IMR-90 (cell line): ENCODE measurements around the gene F3. TPM values are rescaled to one million over a fixed set of nuclear protein-coding genes. Genes with fewer than 3 reads are reported as not detected.
"Not testable (repeated sequence)": the region's sequence is repeated elsewhere in the genome, so short reads cannot be mapped to it uniquely, and the experiment has no call there.

Experiments
- ATAC-seq: fragments of 200-7000 bp; cut with Tn5 transposase; 2 replicates; pipeline ENCODE4 v1.9.1; 2020; ENCODE audit warnings: low read depth, mild to moderate bottlenecking, moderate library complexity
- BruUV-seq: library from RNA; stranded (reverse); fragments of 400-500 nt; replicated peaks from 2 replicates; lab custom pipeline; 2021; lab: Mats Ljungman, UMichigan
- CTCF ChIA-PET: fragments of 300-600 bp; formaldehyde crosslinking; extraction: SDS; loops from one replicate; lab custom pipeline; 2021; ENCODE audit warnings: antibody characterized with exemption; lab: Yijun Ruan, JAX
- POLR2A ChIA-PET: fragments of 300-600 bp; sonication (Branson Sonifier 250); formaldehyde crosslinking; loops from one replicate; lab custom pipeline; 2022; ENCODE audit warnings: antibody characterized with exemption; ENCODE audit not compliant: unreplicated experiment; lab: Charles Lee
- DNase-seq: peaks from one replicate; pipeline ENCODE4 v3.0.0; 2013
- H2AFZ ChIP-seq: replicated peaks from 2 replicates; pipeline ENCODE3; 2013; ENCODE audit warnings: low read length, mild to moderate bottlenecking; ENCODE audit not compliant: poor library complexity
- H2AK5ac ChIP-seq: 2 replicates; pipeline ENCODE4 v1.6.1; 2013; ENCODE audit warnings: low read depth, low read length, inconsistent platforms
- H2AK9ac ChIP-seq: replicated peaks from 2 replicates; pipeline ENCODE3; 2013; ENCODE audit warnings: mild to moderate bottlenecking, low read depth, low read length, moderate library complexity; ENCODE audit not compliant: poor library complexity
- H2BK120ac ChIP-seq: 2 replicates; pipeline ENCODE4 v1.6.1; 2013; ENCODE audit warnings: low read depth, low read length, inconsistent platforms
- H2BK15ac ChIP-seq: 3 replicates; pipeline ENCODE4 v1.6.1; 2013; ENCODE audit warnings: low read depth, low read length, inconsistent platforms
- H2BK20ac ChIP-seq: 2 replicates; pipeline ENCODE4 v1.6.1; 2013; ENCODE audit warnings: low read depth, mild to moderate bottlenecking, inconsistent platforms, low read length, moderate library complexity
- H2BK5ac ChIP-seq: 2 replicates; pipeline ENCODE4 v1.6.1; 2013; ENCODE audit warnings: mild to moderate bottlenecking, low read depth, low read length, inconsistent platforms; ENCODE audit not compliant: poor library complexity, severe bottlenecking
- H3K14ac ChIP-seq: replicated peaks from 2 replicates; pipeline ENCODE4 v1.6.1; 2013; ENCODE audit warnings: low read depth, low read length, inconsistent platforms
- H3K18ac ChIP-seq: 2 replicates; pipeline ENCODE4 v1.6.1; 2013; ENCODE audit warnings: low read depth, low read length, control low read depth
- H3K23ac ChIP-seq: 2 replicates; pipeline ENCODE4 v1.6.1; 2013; ENCODE audit warnings: low read depth, low read length, inconsistent platforms
- H3K27ac ChIP-seq: 2 replicates; pipeline ENCODE4 v1.5.1; 2013; ENCODE audit warnings: mild to moderate bottlenecking, control low read depth, low read length; ENCODE audit not compliant: insufficient read depth
- H3K27me3 ChIP-seq: 2 replicates; pipeline ENCODE4 v1.6.1; 2013; ENCODE audit warnings: low read length; ENCODE audit not compliant: control insufficient read depth, insufficient read depth
- H3K36me3 ChIP-seq: 2 replicates; pipeline ENCODE4 v1.6.1; 2013; ENCODE audit warnings: low read length, mixed read lengths; ENCODE audit not compliant: control insufficient read depth, insufficient read depth
- H3K4ac ChIP-seq: 2 replicates; pipeline ENCODE4 v1.6.1; 2013; ENCODE audit warnings: low read depth, low read length, inconsistent platforms
- H3K4me1 ChIP-seq: 2 replicates; pipeline ENCODE4 v1.6.1; 2013; ENCODE audit warnings: low read length, mixed read lengths; ENCODE audit not compliant: control insufficient read depth, insufficient read depth
- H3K4me2 ChIP-seq: 2 replicates; pipeline ENCODE4 v1.6.1; 2013; ENCODE audit warnings: low read depth, mild to moderate bottlenecking, control low read depth, low read length, moderate library complexity
- H3K4me3 ChIP-seq: 2 replicates; pipeline ENCODE4 v1.5.1; 2013; ENCODE audit warnings: low read depth, mild to moderate bottlenecking, control low read depth, low read length, moderate library complexity; ENCODE audit not compliant: insufficient read depth
- H3K56ac ChIP-seq: 2 replicates; pipeline ENCODE4 v1.6.1; 2013; ENCODE audit warnings: low read length, inconsistent platforms; ENCODE audit not compliant: insufficient read depth; ENCODE audit errors: extremely low read depth
- H3K79me1 ChIP-seq, 2 experiments: 2 replicates each; pipeline ENCODE4 v1.6.1; 2013; ENCODE audit warnings: low read length in 2 of 2, inconsistent platforms in 1 of 2, low read depth in 1 of 2
- H3K9ac ChIP-seq: 2 replicates; pipeline ENCODE4 v1.6.1; 2013; ENCODE audit warnings: low read depth, low read length, control low read depth
- H3K9me1 ChIP-seq: 2 replicates; pipeline ENCODE4 v1.6.1; 2013; ENCODE audit warnings: low read length, inconsistent platforms; ENCODE audit not compliant: insufficient read depth
- H3K9me3 ChIP-seq: 2 replicates; pipeline ENCODE4 v1.6.1; 2013; ENCODE audit warnings: low read length; ENCODE audit not compliant: control insufficient read depth, insufficient read depth
- H4K20me1 ChIP-seq: 2 replicates; pipeline ENCODE4 v1.6.1; 2013; ENCODE audit warnings: low read length, inconsistent platforms; ENCODE audit not compliant: insufficient read depth
- H4K5ac ChIP-seq: 2 replicates; pipeline ENCODE4 v1.6.1; 2013; ENCODE audit warnings: mild to moderate bottlenecking, low read depth, low read length, control low read depth
- H4K8ac ChIP-seq, 2 experiments: 2 replicates each; pipeline ENCODE4 v1.6.1; 2013; ENCODE audit warnings: low read depth in 2 of 2, low read length in 2 of 2, control low read depth in 1 of 2, inconsistent platforms in 1 of 2
- H4K91ac ChIP-seq: 2 replicates; pipeline ENCODE4 v1.6.1; 2013; ENCODE audit warnings: low read depth, low read length, inconsistent platforms; ENCODE audit not compliant: insufficient read depth
- CEBPB ChIP-seq: IDR thresholded peaks from 2 replicates; pipeline ENCODE4 v1.6.1; 2012; ENCODE audit warnings: low read depth, low read length, improper control_type of control experiment
- FOS ChIP-seq: fragments of 150-350 bp; IDR thresholded peaks from 2 replicates; pipeline ENCODE4 v1.6.1; 2016; ENCODE audit warnings: low read depth, low read length
- MAZ ChIP-seq: IDR thresholded peaks from 2 replicates; pipeline ENCODE4 v1.6.1; 2012; ENCODE audit warnings: low read depth, mild to moderate bottlenecking, low read length, improper control_type of control experiment, moderate library complexity, borderline replicate concordance
- WGBS, 2 experiments: methylation state at CpG; one replicate each; pipeline versions ENCODE4 v1.1.5 to v1.1.7; 2013; ENCODE audit warnings: missing lambda C conversion rate in 2 of 2; ENCODE audit not compliant: insufficient read length in 1 of 2; ENCODE audit errors: extremely low coverage in 2 of 2; 5-methylcytosine and 5-hydroxymethylcytosine counted together
- dilution Hi-C: fragments of 300-500 bp; cut with HindIII; formaldehyde crosslinking; loops from one replicate; pipeline ENCODE4 v1.14.3; 2018; ENCODE audit warnings: low sequenced_read_pairs; ENCODE audit not compliant: unreplicated experiment
- in situ Hi-C: fragments of 300-500 bp; cut with MboI; formaldehyde crosslinking; loops from 3 replicates; pipeline ENCODE4 v1.14.3; 2019; ENCODE audit warnings: low sequenced_read_pairs, inconsistent platforms, mixed read lengths
- intact Hi-C: fragments of 100-400 bp; cut with micrococcal nuclease; formaldehyde crosslinking; loops from 2 replicates; pipeline ENCODE4 v1.10.0; 2022
- polyA plus RNA-seq, 3 experiments: library from polyadenylated mRNA; depleted of rRNA; stranded (reverse); fragments of >200 nt; gene quantifications; 2 replicates each; pipeline ENCODE4 v1.2.3, GENCODE V29; 2012; ENCODE audit warnings: low replicate concordance in 1 of 3
- total RNA-seq: library from RNA; depleted of rRNA; stranded (reverse); fragments of >200 nt; gene quantifications from 2 replicates; pipeline ENCODE4 v1.2.3, GENCODE V29; 2012

Gene F3
- total and polyA plus RNA-seq, 2 of the 4 experiments (the other 2 are of a cell fraction): 75.6 to 126 TPM

DNA sequence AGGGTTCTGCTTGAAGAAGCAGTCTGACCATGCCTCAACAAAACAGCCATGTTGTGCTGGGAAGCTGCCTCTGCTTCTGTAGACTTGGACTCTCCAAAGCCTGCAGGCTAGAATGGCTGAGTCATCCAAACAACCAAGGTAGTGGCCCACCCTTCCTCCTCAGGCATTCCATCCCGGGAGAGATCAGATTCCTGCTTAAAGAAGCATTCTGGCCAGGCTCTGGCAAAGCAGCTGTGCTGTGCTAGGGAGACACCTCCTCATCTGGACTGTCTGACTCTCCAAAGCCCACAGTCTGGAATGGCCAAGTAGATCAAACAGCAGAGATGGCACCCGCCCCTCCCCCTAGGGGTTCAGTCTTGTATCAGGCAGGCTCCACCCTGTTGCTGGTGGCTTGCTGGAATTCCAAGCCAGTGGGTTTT is 38.3 kb upstream of the F3 start (continued):
- peak; percentile 56; the same call in 1 of the 2 replicates for TF ChIP-seq MAZ

DNA sequence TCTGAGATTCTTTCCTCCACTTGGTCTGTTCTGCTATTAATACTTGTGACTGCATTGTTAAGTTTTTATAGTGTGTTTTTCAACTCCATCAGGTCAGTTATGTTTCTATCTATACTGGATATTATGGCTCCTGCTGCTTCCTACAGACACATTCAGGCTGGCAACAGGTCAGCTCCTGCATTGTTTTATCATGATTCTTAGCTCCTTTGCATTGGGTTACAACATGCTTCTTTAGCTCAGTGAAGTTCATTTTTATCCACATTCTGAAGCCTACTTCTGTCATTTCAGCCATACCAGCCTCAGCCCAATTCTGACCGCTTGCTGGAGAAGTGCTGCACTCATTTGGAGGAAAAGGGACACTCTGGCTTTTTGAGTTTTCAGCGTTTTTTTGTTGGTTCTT is 37.3 kb upstream of the F3 start:
- no CpG with 5 or more reads among the region's 2 CpGs for whole genome bisulfite sequencing, 2 experiments
- Histone ChIP-seq H3K4me2 (peak overlapping the region; percentile 57; the same call in 1 of the 2 replicates), H3K27ac (peak overlapping the region; percentile 94; the same call in 1 of the 2 replicates), H2BK120ac (peak overlapping the region; percentile 98), H3K9me3 (peaks cover 12% of the 10 kb centered on the region; the same call in 1 of the 2 replicates), H2BK15ac (peak overlapping the region; percentile 95; the same call in 2 of the 3 replicates), H4K8ac (peak overlapping the region; percentile 90 to 97), H3K27me3 (no peaks in the 10 kb centered on the region), H2AK9ac (peak overlapping the region; percentile 92), H3K18ac (peak overlapping the region; percentile 94), H4K91ac (peak overlapping the region; percentile 99), H3K4me3 (no peak overlapping the region), H2AFZ (no peak overlapping the region), H3K9me1 (peaks cover 12% of the 10 kb centered on the region), H4K5ac (peak overlapping the region; percentile 90), H3K4ac (peak overlapping the region; percentile 99), H4K20me1 (no peaks in the 10 kb centered on the region), H3K36me3 (no peaks in the 10 kb centered on the region), H3K23ac (peak overlapping the region; percentile 91), H3K4me1 (peaks cover 20% of the 10 kb centered on the region), H3K79me1 (peaks cover 0 to 14% of the 10 kb centered on the region in 2 experiments; a peak in 2 of 4 replicates), H2BK20ac (peak overlapping the region; percentile 97), H2BK5ac (peak overlapping the region; percentile 97), H2AK5ac (peak overlapping the region; percentile 99), H3K9ac (peak overlapping the region; percentile 53; the same call in 1 of the 2 replicates), H3K14ac (peak overlapping the region; percentile 98), H3K56ac (peak overlapping the region; percentile 80)
- peak; percentile 40; the same call in 1 of the 2 replicates for TF ChIP-seq CEBPB
- no peak for TF ChIP-seq FOS
- ATAC-seq (no peak), DNase-seq (peak; percentile 72)
- dilution Hi-C loops (no loop called here), intact Hi-C loops (no loop called here), in situ Hi-C loops (no loop called here)
- ChIA-PET POLR2A (interaction anchor here (2.4 kb wide), 1 partner anchor 37 kb away, joined by 28 read pairs; the partner anchor contains the start of gene F3), CTCF (no interaction called here)
- no TSS peak for BruUV-seq

DNA sequence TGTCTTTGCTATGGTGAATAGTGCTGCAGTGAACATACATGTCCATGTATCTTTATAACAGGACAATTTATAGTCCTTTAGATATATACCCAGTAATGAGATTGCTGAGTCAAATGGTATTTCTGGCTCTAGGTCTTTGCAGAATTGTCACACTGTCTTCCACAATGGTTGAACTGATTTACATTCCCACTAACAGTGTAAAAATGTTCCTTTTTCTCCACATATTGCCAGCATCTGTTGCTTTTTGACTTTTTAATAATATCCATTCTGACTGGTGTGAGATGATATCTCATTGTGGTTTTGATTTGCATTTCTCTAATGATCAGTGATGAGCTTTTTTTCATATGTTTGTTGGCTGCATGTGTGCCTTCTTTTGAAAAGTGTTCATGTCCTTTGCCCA is 32.4 kb upstream of the F3 start:
- CTCF ChIA-PET, BruUV-seq, H3K36me3 ChIP-seq, H3K56ac ChIP-seq, H4K8ac ChIP-seq, H3K9ac ChIP-seq, in situ Hi-C loops, H3K27ac ChIP-seq, H3K9me1 ChIP-seq, ATAC-seq, H2BK20ac ChIP-seq, H2BK15ac ChIP-seq, H3K4me2 ChIP-seq, H2AK5ac ChIP-seq, H3K14ac ChIP-seq, DNase-seq, H2BK5ac ChIP-seq, H4K20me1 ChIP-seq, dilution Hi-C loops, H3K18ac ChIP-seq, H3K4me1 ChIP-seq, H4K91ac ChIP-seq, H3K23ac ChIP-seq, H3K79me1 ChIP-seq, H3K27me3 ChIP-seq, H2AK9ac ChIP-seq, H4K5ac ChIP-seq, H2AFZ ChIP-seq, intact Hi-C loops, H3K4ac ChIP-seq, POLR2A ChIA-PET, H2BK120ac ChIP-seq, H3K4me3 ChIP-seq: not testable (repeated sequence)
- H3K9me3 ChIP-seq: peaks cover 17% of the 10 kb centered on the region; the same call in 1 of the 2 replicates
